ENCODE results near the gene JAZF1.

The JAZF1 gene

DNA sequence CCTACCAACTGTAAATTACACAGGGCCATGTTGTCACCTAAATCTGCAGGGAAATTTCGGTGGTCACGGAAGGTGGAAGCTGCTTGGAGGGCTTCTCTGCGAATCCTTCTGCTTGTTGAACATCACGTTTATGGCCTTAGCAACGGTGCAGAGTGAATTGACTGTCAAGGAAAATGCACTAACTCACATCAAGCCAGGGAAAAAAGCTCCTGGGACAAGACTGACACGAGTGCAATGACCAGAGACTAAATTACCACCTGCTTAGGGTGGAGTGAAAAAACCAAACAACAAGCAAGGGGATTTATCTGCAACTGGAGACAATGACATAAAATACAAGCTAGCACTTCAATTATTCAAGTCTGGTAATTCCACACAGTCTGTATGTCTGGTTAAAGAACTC, 211.2 kb downstream of the JAZF1 start:
- no peak for DNase-seq (ENCODE audit: low read depth in 2 of 2)

DNA sequence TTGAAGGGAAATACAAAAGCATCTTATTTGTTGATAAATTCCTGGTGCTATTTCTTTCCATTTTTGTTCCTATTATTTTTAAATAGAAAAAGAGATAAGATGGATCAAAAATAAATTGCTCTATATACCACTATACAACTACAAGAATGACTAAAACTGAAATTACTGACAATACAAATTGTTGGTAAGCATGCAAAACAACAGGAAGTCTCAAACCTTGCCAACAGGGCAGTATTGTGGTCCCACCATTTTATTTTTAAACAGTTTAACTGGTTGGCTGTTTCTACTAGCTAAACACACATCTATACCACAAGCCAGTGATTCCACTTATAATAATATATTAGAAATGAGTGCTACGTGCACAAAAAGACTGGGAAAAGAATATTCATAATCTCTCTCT, 213.0 kb downstream of the JAZF1 start:
- no peak for DNase-seq (ENCODE audit: low read depth in 2 of 2)

DNA sequence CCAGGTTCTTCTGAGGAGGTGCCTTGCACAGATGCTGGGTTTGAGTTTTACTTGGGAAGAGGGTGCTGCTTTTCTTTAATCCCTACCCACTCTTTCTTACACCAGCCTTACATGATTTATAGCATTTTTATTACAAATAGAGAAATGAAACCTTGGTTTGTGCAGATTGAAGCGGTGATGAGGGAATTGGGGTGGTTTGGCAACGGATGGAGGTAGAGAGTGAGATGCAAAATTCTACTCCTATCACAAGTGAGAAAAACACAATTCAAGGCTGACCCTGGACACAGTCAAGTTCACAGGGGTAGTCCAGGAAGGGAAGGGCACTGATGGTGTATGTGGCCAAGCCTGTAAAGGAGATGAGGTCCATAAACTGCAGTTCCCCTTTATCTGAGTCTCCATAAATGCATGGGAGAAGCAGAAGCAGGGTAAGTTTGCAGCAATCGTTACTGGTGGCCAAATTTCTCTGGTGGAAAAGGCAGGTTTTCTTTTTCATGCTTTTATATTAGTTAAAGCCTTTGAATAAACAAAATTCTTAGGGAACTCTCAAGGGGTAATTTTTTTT, 214.3 kb downstream of the JAZF1 start:
- DNase-seq (ENCODE audit: low read depth in 2 of 2) = no peak

DNA sequence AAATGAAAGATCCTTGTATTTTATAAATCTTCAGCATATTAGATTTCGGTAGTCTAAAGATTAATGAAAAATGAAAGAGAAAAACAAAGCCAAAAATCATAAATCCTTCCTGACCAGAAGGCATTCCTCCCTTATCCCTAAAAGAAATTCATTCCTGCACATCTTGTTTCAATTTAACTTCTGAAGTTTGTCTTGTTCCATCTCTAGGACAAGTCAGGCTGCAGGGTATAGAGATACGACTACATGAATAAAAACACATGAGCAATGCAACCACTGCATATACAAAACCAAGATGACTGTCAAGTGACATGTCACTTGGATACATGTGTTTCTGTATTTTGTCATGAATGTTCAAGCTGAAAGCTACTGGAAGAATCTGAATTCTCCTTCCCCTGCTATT, 214.9 kb downstream of the JAZF1 start:
- DNase-seq (ENCODE audit: low read depth in 2 of 2) = no peak

DNA sequence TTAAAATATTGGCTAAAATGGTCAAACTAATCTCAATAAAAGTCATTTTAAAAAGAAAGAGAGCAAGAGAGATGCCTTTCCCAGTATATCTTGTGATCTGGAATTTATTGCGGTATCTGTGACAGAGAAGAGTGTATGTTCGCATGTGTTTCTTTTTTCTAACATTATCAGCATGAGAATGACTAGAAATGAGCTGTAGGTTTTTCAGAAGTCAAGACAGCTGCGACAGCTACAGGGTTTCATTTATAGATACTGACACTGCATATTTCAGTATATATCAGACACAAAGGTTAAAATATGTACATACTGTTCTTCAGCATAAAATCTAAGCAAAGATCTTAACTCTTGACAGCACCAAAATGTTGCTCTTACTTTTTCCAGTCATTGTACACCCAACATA, 215.8 kb downstream of the JAZF1 start:
- no peak for DNase-seq (ENCODE audit: low read depth in 2 of 2)

DNA sequence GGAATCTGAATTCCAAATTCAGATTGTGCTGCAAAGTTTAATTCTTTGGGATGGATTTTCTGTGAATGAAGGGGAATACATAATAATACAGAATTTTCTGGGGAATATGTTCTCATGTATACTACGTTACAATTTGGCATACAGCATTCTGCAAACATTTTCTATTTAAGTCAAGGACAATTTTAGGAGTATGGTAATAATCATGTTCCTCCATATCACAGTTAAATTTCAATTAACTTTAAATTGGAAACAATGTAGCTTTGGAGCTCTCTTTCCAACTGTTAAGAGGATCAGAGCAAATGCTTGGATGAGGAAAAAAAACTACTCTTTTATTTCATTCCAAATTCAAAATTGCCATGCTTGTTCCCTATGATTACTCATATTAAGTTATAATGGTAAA, 217.5 kb downstream of the JAZF1 start:
- no peak for DNase-seq (ENCODE audit: low read depth in 2 of 2)

DNA sequence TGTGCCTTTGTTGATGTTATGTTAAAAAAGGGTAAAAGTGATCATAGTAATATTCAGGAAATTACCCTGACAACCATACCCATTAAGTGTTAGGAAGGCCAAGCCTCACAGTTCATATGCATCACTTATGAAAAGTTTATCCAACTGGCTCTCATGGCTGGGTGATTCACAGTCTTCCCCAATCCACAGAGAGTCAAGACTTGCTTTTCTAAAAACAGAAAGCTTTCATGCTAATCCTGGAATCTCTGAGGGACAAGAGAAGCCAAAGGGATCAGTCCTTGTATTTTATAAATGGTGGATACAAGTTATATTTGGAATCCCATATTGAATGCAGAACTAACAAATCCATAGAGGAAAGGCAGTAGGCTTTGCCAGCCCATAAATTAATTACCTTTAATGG, 218.3 kb downstream of the JAZF1 start:
- no peak for DNase-seq (ENCODE audit: low read depth in 2 of 2)

DNA sequence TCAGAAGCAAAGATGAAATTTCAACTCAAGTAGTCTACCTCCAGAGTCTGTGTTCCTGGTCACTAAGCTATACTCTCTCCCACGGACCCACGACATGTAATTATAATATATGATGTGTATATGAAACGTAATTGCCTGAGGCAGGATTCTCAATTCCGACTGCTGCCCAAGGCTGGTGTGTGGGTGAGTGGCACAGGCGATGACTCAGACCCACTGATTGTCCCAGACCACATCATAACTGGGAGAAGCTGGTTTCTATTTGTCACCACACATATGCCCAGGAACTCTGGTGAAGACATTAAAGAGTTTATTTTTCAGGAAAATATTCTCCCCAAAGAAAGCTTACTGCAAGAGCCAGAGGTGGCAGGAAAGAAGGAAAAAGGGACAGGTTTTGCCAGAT, 219.3 kb downstream of the JAZF1 start:
- no peak for DNase-seq (ENCODE audit: low read depth in 2 of 2)

DNA sequence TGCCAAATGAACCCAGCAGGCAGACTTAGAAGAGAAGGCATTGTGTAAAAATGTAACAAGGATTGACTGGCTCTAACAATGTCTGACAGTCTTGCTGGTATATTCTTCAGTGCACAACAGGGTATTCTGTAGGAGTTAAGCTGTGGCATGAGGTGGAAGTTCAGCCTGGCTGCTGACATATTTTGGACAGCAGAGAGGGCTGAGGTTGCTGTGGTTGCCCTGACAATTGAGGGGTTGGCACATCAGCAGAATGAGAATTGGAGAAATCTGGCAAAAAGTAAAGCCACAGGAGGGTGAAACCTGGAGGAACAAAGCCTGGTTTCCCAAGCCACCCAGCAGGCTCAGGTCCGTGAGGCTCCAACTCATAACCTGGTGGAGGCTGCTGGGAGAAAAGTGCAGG, 220.2 kb downstream of the JAZF1 start:
- no peak for DNase-seq (ENCODE audit: low read depth in 2 of 2)

DNA sequence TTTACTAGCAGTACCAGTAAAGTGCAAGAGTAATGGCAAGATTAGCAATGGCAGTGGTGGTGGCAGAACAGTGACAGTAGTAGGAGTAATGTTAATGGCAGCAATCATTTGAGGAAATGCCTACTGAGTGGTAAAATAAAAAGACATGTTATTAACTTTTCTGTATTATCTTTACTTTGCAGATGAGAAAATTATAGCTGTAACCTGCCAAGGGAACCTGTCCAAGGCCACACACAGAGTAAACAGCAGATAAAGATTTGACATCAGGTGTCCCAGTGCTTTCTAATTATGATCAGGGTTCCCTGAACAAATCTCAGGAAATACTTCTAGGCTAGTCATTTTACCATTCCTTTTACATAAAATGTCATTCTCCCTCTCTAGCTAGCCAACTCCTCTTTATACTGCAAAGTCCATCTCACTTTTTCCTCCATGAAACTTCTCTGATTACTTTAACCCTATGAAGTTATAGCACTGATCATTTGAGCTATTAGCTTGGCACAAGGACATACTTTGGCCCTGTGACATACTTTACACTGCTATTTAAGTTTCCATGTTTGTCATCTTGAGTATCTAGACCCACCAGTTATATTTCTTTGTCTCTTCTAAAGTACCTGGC, 221.6 kb downstream of the JAZF1 start:
- no peak for DNase-seq (ENCODE audit: low read depth in 2 of 2)

DNA sequence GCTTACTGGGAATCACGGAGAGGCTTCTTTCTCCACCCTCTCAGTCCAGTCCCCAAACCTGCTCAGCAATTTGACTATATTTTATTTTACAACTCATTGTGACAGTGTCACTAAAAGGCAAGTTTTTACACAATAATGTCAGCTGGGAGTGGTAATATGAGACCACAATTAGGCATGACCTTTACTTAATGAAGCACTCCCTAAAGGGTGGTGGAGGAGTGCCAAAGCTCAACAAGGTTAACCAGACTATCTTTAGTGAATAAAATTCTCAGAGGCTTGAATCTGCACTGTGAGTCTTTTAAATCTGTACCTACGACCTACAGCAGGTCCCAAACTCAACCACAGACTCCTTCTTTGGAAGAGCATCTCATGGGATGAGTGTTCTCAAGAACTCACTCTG, 225.0 kb downstream of the JAZF1 start:
- no peak for DNase-seq (ENCODE audit: low read depth in 2 of 2)

DNA sequence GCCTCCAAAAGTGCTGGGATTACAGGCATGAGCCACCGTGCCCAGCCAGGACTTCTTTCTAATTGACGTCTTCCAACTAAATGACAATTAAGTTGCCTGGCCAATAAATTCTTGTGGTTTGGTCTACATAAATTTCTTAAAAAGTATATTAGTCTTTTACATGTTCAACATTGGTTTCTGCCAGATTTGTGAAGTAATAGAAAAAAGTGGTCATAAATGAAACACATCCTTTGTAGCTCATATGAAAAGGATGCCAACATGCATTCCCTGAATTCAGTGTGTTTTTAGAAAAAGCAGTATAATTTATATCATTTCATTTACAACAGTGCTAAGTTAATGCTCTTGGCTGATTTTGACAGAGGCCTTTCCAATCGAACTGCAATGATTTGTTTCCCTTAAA, 225.6 kb downstream of the JAZF1 start:
- no peak for DNase-seq (ENCODE audit: low read depth in 2 of 2)

DNA sequence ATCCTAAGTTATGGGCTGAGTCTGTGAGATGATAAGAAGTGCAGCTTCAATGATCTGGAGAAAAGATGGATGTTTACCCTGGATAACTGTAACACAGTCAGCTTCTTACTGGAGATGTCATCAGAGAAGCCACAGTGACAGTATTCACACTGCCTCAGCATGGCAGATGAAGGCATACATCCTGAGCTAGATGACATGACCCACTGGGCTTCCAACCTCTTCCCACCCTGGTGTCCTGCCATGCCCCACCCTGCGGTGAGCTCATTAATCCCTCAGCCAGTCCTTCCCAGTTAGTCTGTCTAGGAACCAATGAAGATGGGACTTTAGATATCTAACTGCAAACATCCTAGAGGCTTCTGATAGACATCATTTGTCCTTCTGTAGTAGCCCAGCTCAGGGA, 226.8 kb downstream of the JAZF1 start:
- no peak for DNase-seq (ENCODE audit: low read depth in 2 of 2)

DNA sequence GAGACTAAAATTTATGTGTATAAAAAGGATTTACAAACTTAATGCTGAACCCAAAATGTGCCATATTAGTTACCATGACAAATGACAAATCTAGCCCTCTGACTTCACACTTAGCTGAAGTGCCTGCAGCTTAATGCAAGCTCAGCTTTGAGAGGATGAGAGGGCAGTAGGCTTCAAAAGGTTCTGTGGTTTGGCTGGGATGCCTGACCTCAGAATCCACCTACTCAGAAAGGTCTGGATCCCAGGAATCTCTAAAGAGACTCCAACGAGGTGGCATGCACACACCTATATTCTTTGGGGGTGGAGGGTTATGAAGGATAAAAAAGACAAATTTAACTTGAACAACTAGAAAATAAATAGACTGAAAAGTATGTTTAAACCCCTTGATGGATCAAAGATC, 227.2 kb downstream of the JAZF1 start:
- no peak for DNase-seq (ENCODE audit: low read depth in 2 of 2)

DNA sequence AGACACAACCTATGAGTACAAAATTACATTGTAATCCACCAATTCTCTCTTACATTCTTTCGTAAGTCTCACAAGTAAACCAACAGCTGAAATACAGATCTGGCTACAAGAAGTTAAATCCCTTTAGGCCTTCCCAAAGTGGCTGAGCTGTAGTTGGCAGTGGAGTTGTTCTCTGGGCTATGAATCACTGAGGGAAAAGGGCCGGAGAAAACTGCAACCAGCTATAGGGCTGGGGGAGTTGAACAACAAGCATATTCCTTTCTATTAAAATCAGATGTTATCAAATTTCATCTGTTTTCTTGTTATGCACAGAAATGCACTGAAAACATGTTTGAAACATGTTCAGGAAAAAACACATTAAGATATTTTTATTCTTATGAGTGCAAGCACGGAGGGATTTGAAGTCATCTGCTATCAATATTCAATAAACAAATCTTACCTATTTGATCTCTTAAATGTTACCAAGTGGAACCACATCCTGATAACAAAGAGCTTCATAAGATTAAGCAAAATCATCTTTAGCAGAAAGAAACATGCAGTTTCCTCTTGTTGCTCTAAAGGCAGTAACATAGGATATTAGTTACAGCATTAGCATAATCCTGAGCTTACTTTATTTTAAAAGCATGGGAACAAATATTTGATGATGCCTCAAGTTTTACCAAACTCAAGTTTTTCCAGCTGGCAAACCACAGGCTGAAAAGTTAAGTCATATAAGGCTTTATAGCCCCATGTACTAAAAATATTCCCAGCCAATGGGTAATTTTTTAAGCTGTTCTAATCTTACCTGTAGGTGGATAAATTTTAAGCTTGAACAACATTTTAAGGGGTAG, 227.9 kb downstream of the JAZF1 start:
- DNase-seq (ENCODE audit: low read depth in 2 of 2) = no peak

DNA sequence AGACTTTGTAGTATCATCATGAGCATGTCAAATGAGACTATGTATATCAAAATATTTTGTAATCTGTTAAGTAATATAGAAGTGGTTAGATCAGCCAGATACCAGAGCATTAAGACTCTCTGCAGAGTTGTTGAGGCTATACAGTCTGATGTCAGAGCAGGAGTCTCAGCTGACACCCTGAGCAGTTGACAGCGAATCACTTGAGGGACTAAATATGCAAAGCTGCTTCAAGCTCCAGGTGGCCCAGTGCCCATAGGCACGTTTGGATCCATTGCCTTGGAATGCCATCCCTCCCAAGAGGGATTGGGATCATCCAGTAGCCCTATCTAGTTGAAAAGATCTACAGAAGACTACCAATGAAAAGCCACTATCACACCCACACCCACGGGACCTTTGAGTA, 230.5 kb downstream of the JAZF1 start:
- DNase-seq (ENCODE audit: low read depth in 2 of 2) = no peak

DNA sequence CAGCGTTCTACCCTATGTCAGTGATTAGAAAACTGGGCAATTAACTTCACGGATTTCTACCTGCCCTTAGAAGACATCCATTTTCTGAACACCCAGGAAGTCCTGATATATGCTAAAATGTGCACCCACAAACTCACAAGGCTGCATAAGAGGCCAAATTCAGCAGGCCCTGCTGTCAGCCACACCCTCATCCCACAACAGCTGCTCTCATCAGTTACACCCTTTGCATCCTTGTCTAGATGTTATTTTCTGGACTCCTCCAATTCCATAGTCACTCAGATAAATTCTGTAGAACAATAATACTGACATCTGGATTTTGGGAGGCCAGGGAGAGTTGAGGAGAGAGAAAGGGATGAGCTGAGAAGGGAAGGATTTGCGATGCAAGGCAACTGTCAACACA, 231.7 kb downstream of the JAZF1 start:
- no peak for DNase-seq (ENCODE audit: low read depth in 2 of 2)

DNA sequence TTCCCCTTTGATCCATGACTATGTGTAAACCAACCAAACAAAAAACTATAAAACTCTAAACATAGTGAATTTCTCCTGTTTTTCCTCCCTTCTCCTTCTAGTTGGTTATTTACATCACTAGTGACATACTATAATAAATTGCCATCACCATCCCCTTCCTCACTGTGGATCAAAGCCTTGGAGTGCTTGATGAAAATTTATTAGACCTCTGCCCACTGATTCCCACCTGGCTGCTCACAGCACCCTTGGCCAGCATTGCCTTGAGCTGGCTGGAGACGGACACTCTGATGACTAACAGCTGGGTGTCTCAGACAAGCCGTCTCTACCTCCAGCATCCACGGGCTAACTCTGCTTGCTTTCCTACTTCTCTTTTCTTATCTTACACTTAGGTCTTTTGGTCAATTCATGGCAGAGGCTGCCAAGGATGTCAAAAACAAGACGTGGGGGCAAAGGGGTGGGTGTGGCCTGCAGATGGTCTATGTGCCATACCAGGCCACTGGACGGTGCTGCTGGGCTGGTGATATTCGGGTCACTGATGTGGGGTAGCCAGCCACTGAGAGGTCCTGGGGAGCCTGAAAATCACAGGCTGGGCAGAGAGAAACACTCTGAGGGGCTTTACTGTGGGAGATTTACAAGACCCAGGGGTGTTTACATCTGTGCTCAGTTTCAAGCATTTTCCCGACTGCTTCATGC, 232.9 kb downstream of the JAZF1 start:
- DNase-seq (ENCODE audit: low read depth in 2 of 2) = no peak

DNA sequence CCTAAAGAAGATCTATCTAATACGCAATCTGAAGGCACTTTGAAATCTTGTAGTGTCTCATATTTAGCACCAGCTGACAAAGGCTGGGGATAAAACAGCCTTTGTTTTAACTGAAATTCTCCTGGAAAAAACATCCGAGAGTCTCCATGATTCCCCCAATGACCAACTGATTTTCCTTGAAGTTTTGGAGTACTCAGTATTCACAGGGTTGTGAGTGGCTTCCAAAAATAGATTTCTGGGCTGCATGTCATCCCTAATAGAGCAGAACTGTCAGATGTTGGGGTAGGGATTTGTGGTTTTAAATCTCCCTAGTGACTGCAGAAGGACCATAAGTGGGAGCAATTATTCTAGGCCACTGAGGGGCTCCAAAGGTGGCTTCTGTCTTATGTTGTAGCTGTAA, 234.2 kb downstream of the JAZF1 start:
- DNase-seq (ENCODE audit: low read depth in 2 of 2) = no peak

DNA sequence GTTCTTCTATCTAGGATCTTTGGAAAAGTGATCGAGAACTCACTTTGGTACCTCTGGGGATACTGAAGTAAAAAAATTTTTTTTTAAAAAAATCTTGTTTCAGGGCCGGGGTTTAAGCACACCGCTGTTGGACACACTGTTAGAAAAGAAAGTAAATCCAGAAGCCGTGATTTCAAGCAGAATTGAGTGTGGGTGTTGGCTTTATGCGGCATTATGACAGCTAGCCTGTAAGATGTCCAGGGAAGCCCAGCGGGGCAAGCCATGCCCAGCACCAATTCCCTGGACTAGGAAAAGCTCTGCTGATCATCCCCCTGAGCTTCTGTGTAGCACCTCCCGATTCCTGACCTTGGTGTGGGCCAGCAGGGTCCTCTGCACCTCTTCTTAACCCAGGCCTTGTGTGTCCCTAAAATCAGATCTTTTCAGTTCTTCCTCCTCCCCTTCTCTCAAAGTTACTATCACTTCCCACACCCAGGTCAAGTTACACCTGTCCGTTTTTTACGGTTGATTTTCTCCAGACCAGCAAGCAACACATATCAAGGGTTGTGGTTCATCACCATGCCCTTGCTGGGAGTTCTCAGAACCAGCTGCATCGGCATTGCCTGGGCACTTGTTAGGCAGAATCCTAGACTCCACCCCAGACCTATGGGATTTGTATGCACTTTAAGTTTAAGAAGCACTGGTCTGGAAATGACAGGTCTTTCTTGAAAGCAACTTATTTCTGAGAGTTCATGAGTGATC, 235.4 kb downstream of the JAZF1 start:
- no peak for DNase-seq (ENCODE audit: low read depth in 2 of 2)

DNA sequence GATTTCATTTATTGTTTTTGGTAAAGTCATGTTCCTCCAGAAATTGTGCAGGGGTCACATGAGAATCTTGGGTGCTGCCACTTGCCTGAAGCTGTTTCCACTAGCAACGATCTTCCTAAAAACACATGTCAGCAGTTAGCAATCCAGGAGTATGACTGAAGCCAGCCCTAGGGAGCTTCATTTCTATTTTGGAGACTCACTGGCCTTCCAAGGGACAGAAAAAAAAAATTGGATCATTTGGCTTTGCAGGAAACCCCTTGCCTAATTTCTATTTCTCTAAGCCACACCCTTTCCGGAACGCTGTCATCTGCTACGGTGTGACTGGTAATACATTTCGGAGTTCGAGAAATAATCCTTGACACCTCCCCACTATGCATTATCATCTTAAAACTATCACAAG, 236.0 kb downstream of the JAZF1 start:
- DNase-seq (ENCODE audit: low read depth in 2 of 2) = no peak

DNA sequence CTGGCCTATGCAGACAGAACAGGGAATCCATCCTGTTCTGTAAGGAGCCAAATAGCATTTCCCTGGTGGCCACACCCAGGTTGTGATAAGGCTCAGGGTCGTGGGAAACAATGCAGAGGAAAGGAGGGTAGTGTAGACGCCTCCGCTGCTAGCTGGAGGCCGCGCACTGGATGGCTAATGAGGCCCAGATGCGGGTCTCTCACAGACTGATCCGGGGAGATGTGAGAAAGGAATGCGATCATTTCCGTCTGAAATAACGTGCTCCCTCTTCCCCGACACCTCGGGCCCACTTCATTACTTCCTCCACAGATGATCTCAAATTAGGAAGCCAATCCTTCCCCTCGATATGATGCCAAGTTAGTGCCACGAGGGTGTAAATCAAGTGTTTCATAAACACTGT, 237.4 kb downstream of the JAZF1 start:
- DNase-seq (ENCODE audit: low read depth in 2 of 2) = no peak
